ENCODE data around the gene ZNF329. TPM values are rescaled to one million over a fixed set of nuclear protein-coding genes. Genes with fewer than 3 reads are reported as not detected.
"Not testable (repeated sequence)": the region's sequence is repeated elsewhere in the genome, so short reads cannot be mapped to it uniquely, and the experiment has no call there.

Gene ZNF329
- total RNA-seq, 3 donors from 2014 or later (not counting 1 experiment from before 2014, with no cell fraction given), result 13.0 to 14.9 (median 14.4) TPM

- H3K9me3 Mint-ChIP-seq, result no peaks in the 10 kb centered on the region
- TF ChIP-seq CTCF (IDR thresholded peaks at IDR 0.05), result no peak
- H3K4me1 Mint-ChIP-seq, result peaks cover 18 to 19% of the 10 kb centered on the region in 2 donors
- DNase-seq, result no peak
- H3K4me3 Mint-ChIP-seq, result peak overlapping the region; percentile 58
- Histone ChIP-seq H3K27ac (ENCODE audit: low read length) (no peak overlapping the region), H3K9me3 (ENCODE audit: control insufficient read depth, insufficient read depth, low read length) (no peaks in the 10 kb centered on the region), H3K27me3 (ENCODE audit: control insufficient read depth, insufficient read depth, low read length) (no peaks in the 10 kb centered on the region), H3K36me3 (ENCODE audit: control insufficient read depth, insufficient read depth, low read length) (no peaks in the 10 kb centered on the region), H3K4me3 (ENCODE audit: low read length) (no peak overlapping the region), H3K4me1 (ENCODE audit: control insufficient read depth, insufficient read depth, low read length) (peaks cover 22% of the 10 kb centered on the region)
- H3K27ac Mint-ChIP-seq, result no peak overlapping the region
- no peaks in the 10 kb centered on the region for H3K27me3 Mint-ChIP-seq (ENCODE audit: low read depth in 2 of 2)
- H3K36me3 Mint-ChIP-seq, result no peaks in the 10 kb centered on the region
- intact Hi-C loops (cut with micrococcal nuclease), result loop anchor here (5.0 to 10.0 kb wide), 3 partner anchors 151 to 1049 kb away; partner anchors contain the start of genes ZNF606 and ZNF772
- ATAC-seq, result no peak
- WGBS (ENCODE audit: insufficient coverage), result 100% methylated on average over 1 of the region's 2 CpGs
These were observed 2.8 kb upstream of the ZNF329 start for GRCh38 chr19:58153386-58153785.

GRCh38 chr19:58147475-58147874, 3.1 kb downstream of the ZNF329 start:
- H3K27ac Mint-ChIP-seq; H3K4me3 ChIP-seq (ENCODE audit: low read length); DNase-seq; H3K27ac ChIP-seq (ENCODE audit: low read length); H3K36me3 Mint-ChIP-seq; H3K9me3 Mint-ChIP-seq; H3K27me3 ChIP-seq (ENCODE audit: control insufficient read depth, insufficient read depth, low read length); H3K27me3 Mint-ChIP-seq (ENCODE audit: low read depth in 2 of 2); H3K36me3 ChIP-seq (ENCODE audit: control insufficient read depth, insufficient read depth, low read length); H3K4me3 Mint-ChIP-seq; ATAC-seq; intact Hi-C loops (cut with micrococcal nuclease): not testable (repeated sequence)
- peaks cover 10% of the 10 kb centered on the region for H3K4me1 ChIP-seq (ENCODE audit: control insufficient read depth, insufficient read depth, low read length)
- peaks cover 12% of the 10 kb centered on the region in 2 donors for H3K4me1 Mint-ChIP-seq
- peaks cover 25% of the 10 kb centered on the region for H3K9me3 ChIP-seq (ENCODE audit: control insufficient read depth, insufficient read depth, low read length)
- 96% methylated on average over 18 of the region's 28 CpGs for WGBS (ENCODE audit: insufficient coverage)

GRCh38 chr19:58145849-58146248, 4.7 kb downstream of the ZNF329 start:
- peaks cover 14% of the 10 kb centered on the region for H3K36me3 ChIP-seq (ENCODE audit: control insufficient read depth, insufficient read depth, low read length)
- H3K27ac ChIP-seq (ENCODE audit: low read length), result no peak overlapping the region
- peaks cover 8% of the 10 kb centered on the region for H3K4me1 ChIP-seq (ENCODE audit: control insufficient read depth, insufficient read depth, low read length)
- H3K4me1 Mint-ChIP-seq, result peaks cover 12% of the 10 kb centered on the region in 2 donors
- H3K27me3 ChIP-seq (ENCODE audit: control insufficient read depth, insufficient read depth, low read length), result no peaks in the 10 kb centered on the region
- WGBS (ENCODE audit: insufficient coverage), result 92% methylated on average over 3 of the region's 3 CpGs
- H3K9me3 Mint-ChIP-seq, result peaks cover 4 to 12% of the 10 kb centered on the region in 2 donors
- DNase-seq (no peak), ATAC-seq (no peak)
- H3K36me3 Mint-ChIP-seq, result peaks cover 14% of the 10 kb centered on the region
- H3K4me3 Mint-ChIP-seq, result no peak overlapping the region
- peaks cover 33% of the 10 kb centered on the region for H3K9me3 ChIP-seq (ENCODE audit: control insufficient read depth, insufficient read depth, low read length)
- H3K4me3 ChIP-seq (ENCODE audit: low read length), result no peak overlapping the region
- no peaks in the 10 kb centered on the region for H3K27me3 Mint-ChIP-seq (ENCODE audit: low read depth in 2 of 2)
- intact Hi-C loops (cut with micrococcal nuclease), result no loop called here
- TF ChIP-seq CTCF (IDR thresholded peaks at IDR 0.05), result no peak
- no peak overlapping the region for H3K27ac Mint-ChIP-seq

- no CpG with 5 or more reads among the region's 1 CpG for WGBS (ENCODE audit: insufficient coverage)
- Mint-ChIP-seq H3K4me3 (no peak overlapping the region), H3K9me3 (peaks cover 8 to 24% of the 10 kb centered on the region in 2 donors)
These were observed 16.3 kb downstream of the ZNF329 start for GRCh38 chr19:58134244-58134643.

More at GRCh38 chr19:58134244-58134643, 16.3 kb downstream of the ZNF329 start:
- H3K9me3 ChIP-seq (ENCODE audit: control insufficient read depth, insufficient read depth, low read length), result peaks cover 85% of the 10 kb centered on the region
- no peak overlapping the region for H3K27ac ChIP-seq (ENCODE audit: low read length)
- ATAC-seq (no peak), DNase-seq (no peak)
- H3K36me3 Mint-ChIP-seq, result peaks cover 60% of the 10 kb centered on the region
- no peaks in the 10 kb centered on the region for H3K27me3 ChIP-seq (ENCODE audit: control insufficient read depth, insufficient read depth, low read length)
- TF ChIP-seq CTCF (IDR thresholded peaks at IDR 0.05), result no peak
- H3K4me3 ChIP-seq (ENCODE audit: low read length), result no peak overlapping the region
- H3K4me1 ChIP-seq (ENCODE audit: control insufficient read depth, insufficient read depth, low read length), result no peaks in the 10 kb centered on the region
- intact Hi-C loops (cut with micrococcal nuclease), result no loop called here
- no peaks in the 10 kb centered on the region for H3K4me1 Mint-ChIP-seq
- H3K27ac Mint-ChIP-seq, result no peak overlapping the region
- peaks cover 39% of the 10 kb centered on the region for H3K36me3 ChIP-seq (ENCODE audit: control insufficient read depth, insufficient read depth, low read length)
- no peaks in the 10 kb centered on the region for H3K27me3 Mint-ChIP-seq (ENCODE audit: low read depth in 2 of 2)
